B cell (primary cell): ENCODE measurements around the gene TSEN34. TPM values are rescaled to one million over a fixed set of nuclear protein-coding genes. Genes with fewer than 3 reads are reported as not detected.
A peak's percentile ranks its signal among the peaks of the same experiment; 100 is the strongest.

ENCODE experiments used
- ATAC-seq: fragments of 200-7000 bp; cut with Tn5 transposase; one replicate; pipeline ENCODE4 v1.10.0; 2021; ENCODE audit warnings: low read depth, mild to moderate bottlenecking, moderate number of reproducible peaks, moderate library complexity
- CTCF ChIA-PET: fragments of 350-600 bp; sonication (Branson Sonifier 250); formaldehyde crosslinking; loops from one replicate; lab custom pipeline; 2021; ENCODE audit warnings: antibody characterized with exemption, inconsistent platforms; lab: Charles Lee
- POLR2A ChIA-PET: fragments of 350-600 bp; sonication (Branson Sonifier 250); formaldehyde crosslinking; loops from one replicate; lab custom pipeline; 2021; ENCODE audit warnings: antibody characterized with exemption; lab: Charles Lee
- DNase-seq: peaks from one replicate; pipeline ENCODE4 v3.0.0; 2013
- H2AFZ ChIP-seq: 2 replicates; pipeline ENCODE4 v1.6.1; 2012; ENCODE audit warnings: mild to moderate bottlenecking, low read depth, low read length; ENCODE audit not compliant: insufficient read depth, poor library complexity, severe bottlenecking
- H3K27ac ChIP-seq, 2 donors: 1 replicate in 1 of 2; 2 replicates in 1 of 2; pipeline ENCODE4 v1.5.1; 2012 to 2013; ENCODE audit warnings: low read length in 2 of 2, mild to moderate bottlenecking in 2 of 2, moderate library complexity in 1 of 2
- H3K27me3 ChIP-seq, 4 experiments: fragments of 200-600 bp in 1 of 4; sonication (generic) in 1 of 4; replicated peaks in 1 of 4; 1 replicate in 2 of 4; 2 replicates in 2 of 4; pipeline versions ENCODE4 v1.6.1 to v1.7.0; 2013 to 2016; ENCODE audit warnings: low read length in 3 of 4, mild to moderate bottlenecking in 2 of 4, mixed read lengths in 1 of 4, moderate library complexity in 1 of 4; ENCODE audit not compliant: insufficient read depth in 4 of 4, control insufficient read depth in 3 of 4; ENCODE audit errors: control extremely low read depth in 1 of 4
- H3K36me3 ChIP-seq, 2 experiments: replicated peaks in 1 of 2; 1 replicate in 1 of 2; 2 replicates in 1 of 2; pipeline versions ENCODE4 v1.6.1 to v1.7.1; 2013; ENCODE audit warnings: low read length in 1 of 2; ENCODE audit not compliant: insufficient read depth in 2 of 2, control insufficient read depth in 1 of 2; ENCODE audit errors: control extremely low read depth in 1 of 2, extremely low read depth in 1 of 2
- H3K4me1 ChIP-seq, 2 donors: fragments of 200-600 bp in 1 of 2; sonication (generic) in 1 of 2; 1 replicate in 1 of 2; 2 replicates in 1 of 2; pipeline versions ENCODE4 v1.5.1 to v1.6.1; 2013 to 2017; ENCODE audit warnings: low read length in 2 of 2; ENCODE audit not compliant: control insufficient read depth in 2 of 2, insufficient read depth in 2 of 2
- H3K4me2 ChIP-seq: replicated peaks from 2 replicates; pipeline ENCODE3; 2012; ENCODE audit warnings: mild to moderate bottlenecking, low read depth, low read length; ENCODE audit not compliant: poor library complexity, severe bottlenecking
- H3K4me3 ChIP-seq, 5 experiments: fragments of 200-600 bp in 1 of 5; sonication (generic) in 1 of 5; 1 replicate in 3 of 5; 2 replicates in 2 of 5; pipeline versions ENCODE4 v1.5.1 to v1.7.0; 2011 to 2016; ENCODE audit warnings: low read length in 4 of 5, mild to moderate bottlenecking in 4 of 5, low read depth in 2 of 5, control low read depth in 1 of 5, moderate library complexity in 1 of 5; ENCODE audit not compliant: insufficient read depth in 1 of 5; ENCODE audit errors: control extremely low read depth in 1 of 5, extremely low read depth in 1 of 5
- H3K79me2 ChIP-seq: fragments of 200-600 bp; sonication (generic); one replicate; pipeline ENCODE4 v1.6.0; 2016; ENCODE audit warnings: low read length; ENCODE audit not compliant: control insufficient read depth, insufficient read depth
- H3K9ac ChIP-seq: fragments of 200-600 bp; sonication (generic); 2 replicates; pipeline ENCODE4 v1.6.1; 2017; ENCODE audit warnings: mild to moderate bottlenecking, low read length, moderate library complexity
- H3K9me3 ChIP-seq, 3 donors: one replicate each; pipeline versions ENCODE4 v1.6.1 to v1.7.1; 2013; ENCODE audit warnings: low read length in 2 of 3; ENCODE audit not compliant: control insufficient read depth in 2 of 3, insufficient read depth in 1 of 3; ENCODE audit errors: control extremely low read depth in 1 of 3
- H4K20me1 ChIP-seq: 2 replicates; pipeline ENCODE4 v1.6.0; 2012; ENCODE audit warnings: mild to moderate bottlenecking, low read length; ENCODE audit not compliant: insufficient read depth, control insufficient read depth, poor library complexity, severe bottlenecking
- H3K27ac Mint-ChIP-seq: one replicate; pipeline ENCODE4 v1.8.0; 2021; ENCODE audit warnings: mixed read lengths
- H3K27me3 Mint-ChIP-seq: one replicate; pipeline ENCODE4 v1.8.0; 2021; ENCODE audit warnings: mixed read lengths
- H3K4me1 Mint-ChIP-seq: one replicate; pipeline ENCODE4 v1.8.0; 2021; ENCODE audit warnings: mixed read lengths
- H3K4me3 Mint-ChIP-seq: one replicate; pipeline ENCODE4 v1.8.0; 2021; ENCODE audit warnings: mixed read lengths
- H3K9me3 Mint-ChIP-seq: one replicate; pipeline ENCODE4 v1.8.0; 2022; ENCODE audit warnings: mixed read lengths; ENCODE audit not compliant: insufficient read depth
- CTCF ChIP-seq: fragments of 200-600 bp; IDR thresholded peaks from one replicate; pipeline ENCODE4 v1.8.0; 2022; ENCODE audit warnings: antibody characterized with exemption, mild to moderate bottlenecking
- EZH2 ChIP-seq: IDR thresholded peaks from 2 replicates; pipeline ENCODE4 v1.6.1; 2012; ENCODE audit warnings: borderline replicate concordance, low read depth, mild to moderate bottlenecking, moderate library complexity, low read length; ENCODE audit not compliant: insufficient read depth, poor library complexity, severe bottlenecking
- WGBS: methylation state at CpG from one replicate; pipeline ENCODE4 v1.1.5; 2013; ENCODE audit warnings: missing lambda C conversion rate; ENCODE audit not compliant: insufficient coverage; 5-methylcytosine and 5-hydroxymethylcytosine counted together
- intact Hi-C: fragments of 100-400 bp; cut with micrococcal nuclease; formaldehyde crosslinking; loops from one replicate; pipeline ENCODE4 v1.10.0; 2022
- polyA plus RNA-seq: library from polyadenylated mRNA; depleted of rRNA; stranded (reverse); fragments of >200 nt; gene quantifications from 2 replicates; pipeline ENCODE4 v1.2.3, GENCODE V29; 2012
- total RNA-seq, 2 donors: library from RNA; stranded (reverse); fragments of 120-200 nt in 1 of 2; gene quantifications; 1 replicate in 1 of 2; 2 replicates in 1 of 2; pipeline versions ENCODE4 v1.2.3 to v1.2.4, GENCODE V29; 2013 to 2022

Gene TSEN34
- total and polyA plus RNA-seq, 2 donors (not counting 1 experiment from before 2014, with no cell fraction given), result 17.6 to 25.1 TPM

DNA sequence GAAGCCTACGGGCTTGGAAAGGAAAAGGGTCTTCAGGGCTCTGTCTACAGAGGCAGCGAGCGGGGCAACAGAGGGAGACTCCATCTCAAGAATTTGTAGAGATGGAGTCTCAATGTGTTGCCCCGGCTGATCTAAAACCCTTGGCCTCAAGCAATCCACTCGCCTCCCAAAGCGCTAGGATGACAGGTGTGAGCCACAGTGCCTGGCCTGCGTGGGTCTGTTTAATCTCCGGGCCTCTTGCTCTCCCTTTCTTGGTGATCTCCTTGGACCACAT is 17.6 kb downstream of the TSEN34 start:
- Histone ChIP-seq H2AFZ (no peak overlapping the region), H3K27me3 (no peaks in the 10 kb centered on the region), H3K9me3 (no peaks in the 10 kb centered on the region), H3K27ac (peak overlapping the region in 1 of 2 donors; percentile 21), H3K79me2 (peaks cover 72% of the 10 kb centered on the region), H3K36me3 (peaks cover 0 to 42% of the 10 kb centered on the region in 2 experiments), H4K20me1 (peaks cover 74% of the 10 kb centered on the region), H3K4me1 (peaks cover 26 to 62% of the 10 kb centered on the region in 2 donors), H3K9ac (no peak overlapping the region), H3K4me3 (no peak overlapping the region), H3K4me2 (peak overlapping the region; percentile 21)
- ChIA-PET CTCF (interaction anchor here (0.6 to 1.3 kb wide), 3 partner anchors 20 to 182 kb away, joined by 3 read pairs; partner anchors contain the start of gene MBOAT7), POLR2A (interaction anchor here (1.3 to 1.5 kb wide), 2 partner anchors 18 to 19 kb away, joined by 4 to 5 read pairs; partner anchors contain the start of genes MBOAT7 and TSEN34)
- intact Hi-C loops, result no loop called here
- 83% methylated on average over 5 of the region's 8 CpGs for WGBS
- Mint-ChIP-seq H3K4me3 (no peak overlapping the region), H3K9me3 (no peaks in the 10 kb centered on the region), H3K27me3 (no peaks in the 10 kb centered on the region), H3K27ac (peak overlapping the region; percentile 62), H3K4me1 (peaks cover 60% of the 10 kb centered on the region)
- ATAC-seq, result no peak
- DNase-seq, result no peak
- TF ChIP-seq CTCF (no peak), EZH2 (no peak)

DNA sequence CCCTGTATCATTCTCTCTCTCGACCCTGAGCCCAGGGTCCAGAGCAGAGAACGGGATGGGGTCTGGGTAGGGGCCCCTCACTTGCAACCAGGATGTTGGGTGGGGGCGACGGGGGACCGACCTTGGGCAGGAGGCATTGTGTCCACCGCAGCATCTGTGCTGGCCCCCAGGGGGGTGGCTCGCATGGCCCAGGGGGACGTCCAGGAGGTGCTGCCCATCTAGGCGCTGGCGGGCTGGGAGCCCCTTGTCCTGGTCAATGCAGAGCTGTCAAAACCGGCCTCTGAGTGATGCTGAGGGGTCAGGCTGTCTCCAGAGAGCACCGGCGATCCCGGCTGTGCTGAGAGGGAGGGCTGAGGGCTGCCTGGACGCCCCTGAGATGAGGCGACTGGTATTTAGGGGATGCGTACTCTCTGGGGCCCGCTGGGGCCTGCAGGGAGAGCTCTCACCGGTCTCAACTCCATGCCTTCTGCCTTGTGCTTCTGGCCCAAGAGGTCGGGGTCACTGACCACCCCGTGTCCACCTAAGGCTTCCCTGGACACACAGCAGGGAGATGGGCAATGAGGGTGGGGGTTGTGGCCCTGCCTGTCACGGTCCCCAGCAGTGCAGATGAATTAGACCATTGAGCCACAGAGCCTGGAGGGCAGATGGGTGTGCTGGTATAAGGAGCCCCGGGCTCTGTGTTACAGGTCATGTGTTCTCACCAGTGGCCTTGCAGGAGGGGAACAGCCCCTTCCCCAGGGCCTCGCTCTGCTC is 18.1 kb downstream of the TSEN34 start:
- H3K4me2 ChIP-seq, result no peak overlapping the region
- Mint-ChIP-seq H3K9me3 (no peaks in the 10 kb centered on the region), H3K27ac (peak overlapping the region; percentile 26), H3K27me3 (no peaks in the 10 kb centered on the region), H3K4me3 (no peak overlapping the region), H3K4me1 (peaks cover 55% of the 10 kb centered on the region)
- no peaks in the 10 kb centered on the region for H3K9me3 ChIP-seq
- no peak overlapping the region for H2AFZ ChIP-seq
- H3K27ac ChIP-seq, result no peak overlapping the region
- TF ChIP-seq EZH2 (no peak), CTCF (no peak)
- WGBS, result 77% methylated on average over 23 of the region's 24 CpGs
- no peak overlapping the region for H3K9ac ChIP-seq
- H4K20me1 ChIP-seq, result peaks cover 69% of the 10 kb centered on the region
- CTCF ChIA-PET, result interaction anchor here (1.3 kb wide), 1 partner anchor 56 kb away, joined by 3 read pairs; no protein-coding TSS in a partner anchor
- peaks cover 24 to 57% of the 10 kb centered on the region in 2 donors for H3K4me1 ChIP-seq
- intact Hi-C loops, result no loop called here
- no peaks in the 10 kb centered on the region for H3K27me3 ChIP-seq
- POLR2A ChIA-PET, result interaction anchor here (1.5 kb wide), 1 partner anchor 18 kb away, joined by 4 read pairs; the partner anchor contains the start of gene TSEN34
- H3K4me3 ChIP-seq, result no peak overlapping the region
- DNase-seq (peak; percentile 24), ATAC-seq (no peak)
- peaks cover 67% of the 10 kb centered on the region for H3K79me2 ChIP-seq
- peaks cover 0 to 36% of the 10 kb centered on the region in 2 experiments for H3K36me3 ChIP-seq
